HL-60/S4 (cell line): ENCODE measurements around the gene DPAGT1.
"Not testable (repeated sequence)": the region's sequence is repeated elsewhere in the genome, so short reads cannot be mapped to it uniquely, and the experiment has no call there.

Experiments used
- in situ Hi-C: fragments of 300-500 bp; cut with MboI; formaldehyde crosslinking; loops from 2 replicates; pipeline ENCODE4 v1.14.3; 2022; ENCODE audit warnings: low sequenced_read_pairs

DPAGT1 gene

DNA sequence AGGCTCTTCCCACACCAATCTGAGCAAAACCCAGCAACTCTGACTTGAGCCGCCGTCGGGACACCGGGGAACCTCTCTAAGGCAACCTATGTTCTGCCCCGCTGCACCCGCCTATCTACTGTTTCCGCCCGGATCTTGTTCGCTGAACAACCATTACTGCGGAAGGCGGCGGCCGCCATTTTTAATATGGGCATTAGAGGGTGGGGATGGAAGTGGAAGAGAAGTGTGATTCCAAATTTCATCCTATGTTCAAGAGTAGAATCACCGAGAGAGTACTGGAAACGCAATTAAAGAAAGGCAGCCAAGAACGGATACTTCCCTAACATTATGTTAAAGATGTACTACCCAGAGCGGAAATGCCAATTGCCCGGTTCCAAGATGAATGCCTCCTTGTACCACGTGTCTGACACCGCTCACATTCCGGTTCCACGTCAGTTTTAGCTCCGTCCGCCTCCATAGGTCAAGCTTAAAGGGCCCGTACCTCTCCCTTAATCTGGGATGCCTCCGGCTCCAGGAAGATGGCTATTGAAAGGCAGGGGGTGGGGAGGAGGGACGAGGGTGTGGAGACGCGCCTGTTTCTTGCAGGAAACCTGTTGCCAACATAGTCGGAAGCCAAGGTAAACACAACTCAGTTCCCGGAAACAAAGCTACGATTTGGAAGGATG lies at the start of gene DPAGT1:
Gene DPAGT1, minus strand, starts transcription at position 95 of the 665 bp plus-strand sequence. CDS start 198 bp downstream, outside the sequence.
- in situ Hi-C loops: no loop called here

- in situ Hi-C loops: no loop called here
Measured at GRCh38 chr11:119149786-119150275, 48.2 kb upstream of the DPAGT1 start.

DNA sequence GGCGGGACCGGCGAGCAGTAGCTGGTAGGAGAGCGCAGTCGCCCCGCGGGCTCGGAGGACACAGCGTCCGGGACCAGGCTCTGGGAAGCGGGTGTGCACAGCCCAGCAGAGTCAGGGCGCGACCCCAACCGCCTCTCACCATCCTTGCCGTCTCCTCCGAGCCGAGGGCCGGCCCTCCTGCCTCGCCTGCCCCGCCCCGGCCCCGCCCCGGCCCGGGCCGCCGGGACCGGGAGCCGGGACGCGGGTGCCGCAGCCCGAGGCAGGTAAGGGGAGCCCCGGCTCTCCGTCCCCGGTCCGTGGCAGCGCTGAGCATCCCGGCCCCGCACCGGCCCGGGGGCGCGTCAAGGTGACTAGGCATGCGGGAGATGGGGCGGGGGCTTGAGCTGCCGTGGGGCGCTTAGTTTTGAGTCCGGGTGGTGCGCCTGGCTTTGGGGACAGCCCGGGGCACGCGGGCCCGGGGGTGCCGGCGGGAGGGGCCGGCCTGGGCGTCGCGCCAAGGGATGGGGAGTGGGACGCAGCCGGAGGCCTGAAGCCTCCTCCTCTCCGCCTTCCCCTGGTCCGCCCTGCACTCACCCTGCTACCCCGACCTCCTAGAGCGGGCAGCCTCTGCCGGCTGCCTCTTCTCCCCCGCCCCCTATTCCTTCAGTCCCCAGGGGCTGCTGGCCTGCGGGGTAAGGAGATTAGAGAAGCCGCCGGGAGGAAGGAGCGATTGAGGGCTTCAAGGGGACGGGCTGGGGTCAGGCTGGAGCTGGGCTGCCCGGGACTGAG lies 47.5 kb upstream of the DPAGT1 start, which contains the start of gene ABCG4:
Gene ABCG4, plus strand, starts transcription at position 35 of the 768 bp plus-strand sequence. CDS start 914 bp downstream, outside the sequence.
- in situ Hi-C loops: no loop called here

DNA sequence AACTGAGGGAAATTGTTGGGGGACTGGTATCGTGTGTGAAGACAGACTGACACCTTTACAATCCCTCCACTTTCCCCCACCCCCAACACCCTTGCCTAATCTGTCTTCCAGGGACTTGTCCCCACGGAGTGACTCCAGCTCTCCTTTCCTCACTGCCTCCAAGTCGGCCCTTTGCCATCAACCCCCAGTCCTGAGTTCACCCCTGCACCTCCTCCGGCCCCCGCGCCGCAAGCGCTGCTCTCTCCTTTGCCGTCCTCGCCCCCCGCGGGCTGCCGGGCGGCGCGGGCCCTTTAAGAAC lies 47.0 kb upstream of the DPAGT1 start:
- in situ Hi-C loops: no loop called here

DNA sequence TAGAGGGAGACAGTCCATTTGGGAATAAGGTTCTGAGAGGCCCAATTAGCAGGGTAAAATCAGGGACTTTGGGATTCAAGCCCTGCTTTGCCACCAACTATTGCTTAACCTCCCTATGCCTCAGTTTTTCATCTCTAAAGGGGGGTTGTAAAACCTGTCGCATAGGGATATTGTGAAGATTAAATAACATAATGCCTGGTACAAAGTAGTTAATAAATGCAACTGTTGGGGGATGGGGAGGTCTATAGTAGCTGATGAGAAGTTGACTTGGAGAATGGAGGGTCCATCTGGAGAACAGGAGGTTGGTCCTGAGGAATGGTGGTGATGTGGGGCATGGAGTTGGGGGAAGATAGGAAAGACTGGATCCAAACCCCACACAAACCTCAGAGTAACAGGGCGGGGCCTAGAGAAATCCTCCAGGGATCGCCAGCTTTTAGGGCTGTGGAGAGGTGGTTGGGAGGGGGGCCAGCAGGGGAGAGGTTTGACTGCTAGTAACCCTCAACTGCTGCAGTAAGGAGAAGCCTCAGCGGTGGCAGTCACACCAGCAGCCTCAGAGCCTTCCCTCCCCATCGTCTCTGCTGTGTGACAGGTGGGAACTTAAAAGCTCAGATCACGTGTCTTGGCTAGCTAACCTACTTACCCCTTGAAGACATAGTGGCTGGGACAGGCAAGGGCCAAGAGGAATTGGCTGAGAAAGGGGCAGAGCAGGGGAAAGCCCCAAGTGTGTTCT lies 46.1 kb upstream of the DPAGT1 start:
- in situ Hi-C loops: no loop called here

- in situ Hi-C loops: no loop called here
Measured at GRCh38 chr11:119145551-119145950, 43.9 kb upstream of the DPAGT1 start.

GRCh38 chr11:119144825-119145486 lies 43.3 kb upstream of the DPAGT1 start:
- in situ Hi-C loops: no loop called here

DNA sequence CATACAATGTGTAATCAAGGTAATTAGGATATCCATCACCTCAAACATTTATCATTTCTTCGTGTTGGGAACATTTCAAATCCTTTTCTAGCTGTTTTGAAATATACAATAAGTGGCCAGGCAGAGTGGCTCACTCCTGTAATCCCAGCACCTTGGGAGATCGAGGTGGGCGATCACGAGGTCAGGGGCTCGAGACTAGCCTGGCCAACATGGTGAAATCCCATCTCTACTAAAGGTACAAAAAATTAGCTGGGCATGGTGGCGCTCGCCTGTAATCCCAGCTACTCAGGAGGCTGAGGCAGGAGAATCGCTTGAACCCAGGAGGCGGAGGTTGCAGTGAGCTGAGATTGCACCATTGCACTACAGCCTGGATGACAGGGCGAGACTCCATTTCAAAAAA lies 37.6 kb upstream of the DPAGT1 start:
- in situ Hi-C loops: not testable (repeated sequence)

DNA sequence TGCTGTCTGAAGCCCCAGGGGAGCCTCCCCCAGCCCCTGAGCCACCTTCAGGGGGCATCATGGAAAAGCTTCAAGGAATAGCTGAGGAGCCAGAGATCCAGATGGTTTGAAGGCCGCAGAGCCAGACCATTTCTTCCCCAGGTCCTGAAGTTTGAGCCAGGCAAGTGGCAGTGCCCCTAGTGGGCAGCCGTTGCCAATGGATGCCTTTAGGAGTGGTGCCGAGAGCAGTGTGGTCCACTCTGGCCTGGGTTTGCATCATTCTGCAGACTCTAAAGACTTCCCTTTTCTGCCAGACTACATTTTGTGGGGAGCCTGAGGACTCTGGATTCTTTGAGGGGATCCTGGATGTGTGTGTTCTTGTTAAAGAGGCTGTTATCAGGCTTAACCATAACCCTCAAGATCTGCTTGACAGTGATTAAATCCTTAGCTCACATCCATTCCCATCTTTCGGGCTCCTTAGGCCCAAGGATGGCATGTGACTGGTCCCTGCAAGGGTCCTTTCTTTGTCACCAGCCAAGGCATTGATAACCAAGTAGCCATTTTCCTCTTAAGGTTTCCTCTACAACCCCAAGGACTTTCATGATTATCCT lies 32.8 kb upstream of the DPAGT1 start:
- in situ Hi-C loops: no loop called here

DNA sequence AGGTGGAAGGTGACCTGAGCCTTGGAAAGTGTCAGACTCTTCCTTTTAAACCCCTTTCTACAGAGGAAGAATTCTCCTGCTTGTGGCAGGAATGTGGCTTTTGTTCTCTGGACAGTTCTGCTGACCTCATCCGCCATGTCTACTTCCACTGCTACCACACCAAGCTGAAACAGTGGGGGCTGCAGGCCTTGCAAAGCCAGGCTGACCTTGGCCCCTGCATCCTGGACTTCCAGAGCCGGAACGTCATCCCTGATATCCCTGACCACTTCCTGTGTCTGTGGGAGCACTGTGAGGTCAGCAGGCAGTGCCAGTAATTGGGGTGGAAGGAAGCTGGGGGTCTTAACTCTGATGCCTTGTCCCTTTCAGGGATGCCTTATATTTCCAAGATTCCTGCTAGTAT lies 29.0 kb upstream of the DPAGT1 start:
- in situ Hi-C loops: no loop called here

DNA sequence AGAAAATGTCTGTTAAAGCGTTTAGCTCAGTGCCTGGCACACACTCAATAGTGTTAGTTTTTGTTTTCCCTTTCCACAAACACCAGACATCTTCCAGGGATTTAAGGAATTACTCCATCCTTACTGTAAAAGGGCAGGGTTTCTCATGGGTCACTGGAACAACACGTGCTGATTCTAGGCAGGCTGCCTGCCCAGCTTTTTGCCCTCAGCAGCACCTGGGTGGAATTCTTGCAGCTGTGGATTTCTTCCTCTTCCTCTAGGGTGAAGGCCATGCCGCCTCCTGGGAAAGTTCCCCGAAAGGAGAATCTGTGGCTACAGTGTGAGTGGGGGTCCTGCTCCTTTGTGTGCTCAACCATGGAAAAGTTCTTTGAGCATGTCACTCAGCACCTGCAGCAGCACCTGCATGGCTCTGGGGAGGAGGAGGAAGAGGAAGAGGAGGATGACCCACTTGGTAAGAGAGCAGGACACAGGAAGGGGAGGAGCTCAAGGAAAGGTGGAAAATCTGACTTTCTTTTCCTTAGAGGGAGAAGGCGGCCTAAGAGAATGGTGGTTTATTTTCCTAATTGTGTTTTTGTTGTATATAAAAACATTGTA lies 25.1 kb upstream of the DPAGT1 start:
- in situ Hi-C loops: no loop called here

DNA sequence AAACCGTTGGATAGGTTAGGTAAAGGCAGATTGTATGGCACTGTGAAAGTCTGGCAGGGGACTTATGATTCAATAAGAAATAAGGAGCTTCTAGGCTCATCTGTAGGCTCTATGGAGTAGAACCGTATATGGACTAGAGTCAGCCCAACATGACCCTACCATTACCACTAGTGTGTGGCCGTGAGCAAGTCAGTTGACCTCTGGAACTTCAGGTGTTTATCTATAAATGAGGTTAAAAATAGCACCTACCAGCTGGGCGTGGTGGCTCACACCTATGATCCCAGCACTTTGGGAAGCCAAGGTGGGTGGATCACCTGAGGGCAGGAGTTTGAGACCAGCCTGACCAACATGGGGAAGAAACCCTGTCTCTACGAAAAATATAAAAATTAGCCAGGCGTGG lies 24.2 kb upstream of the DPAGT1 start:
- in situ Hi-C loops: no loop called here

GRCh38 chr11:119121811-119122124 lies 20.1 kb upstream of the DPAGT1 start:
- in situ Hi-C loops: no loop called here

GRCh38 chr11:119121008-119121810 lies 19.6 kb upstream of the DPAGT1 start, which contains the start of gene HINFP:
Gene HINFP, plus strand, starts transcription at chr11:119121580. Its CDS starts 5,365 bp downstream, at chr11:119126945.
- in situ Hi-C loops: no loop called here

- in situ Hi-C loops: no loop called here
Measured at GRCh38 chr11:119120639-119121007, 19.0 kb upstream of the DPAGT1 start.

DNA sequence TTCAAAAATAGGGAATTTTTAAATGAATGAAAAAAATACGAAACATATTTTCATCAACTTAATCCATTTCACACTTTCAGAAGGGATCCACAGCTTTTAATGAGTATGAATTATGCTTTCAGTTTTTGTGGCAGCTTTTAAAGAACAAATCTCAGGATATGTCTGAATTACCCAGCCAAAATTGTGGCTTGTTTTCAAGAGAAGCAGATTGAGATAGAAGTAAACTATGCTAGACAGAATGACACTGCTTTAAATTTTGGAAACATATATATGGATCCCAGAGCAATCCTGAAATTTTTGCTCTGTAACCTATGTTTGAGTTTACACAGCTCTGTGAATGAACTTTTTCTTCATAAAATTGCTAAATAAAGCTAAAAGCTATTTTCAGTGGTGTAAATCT lies 17.3 kb upstream of the DPAGT1 start:
- in situ Hi-C loops: no loop called here

DNA sequence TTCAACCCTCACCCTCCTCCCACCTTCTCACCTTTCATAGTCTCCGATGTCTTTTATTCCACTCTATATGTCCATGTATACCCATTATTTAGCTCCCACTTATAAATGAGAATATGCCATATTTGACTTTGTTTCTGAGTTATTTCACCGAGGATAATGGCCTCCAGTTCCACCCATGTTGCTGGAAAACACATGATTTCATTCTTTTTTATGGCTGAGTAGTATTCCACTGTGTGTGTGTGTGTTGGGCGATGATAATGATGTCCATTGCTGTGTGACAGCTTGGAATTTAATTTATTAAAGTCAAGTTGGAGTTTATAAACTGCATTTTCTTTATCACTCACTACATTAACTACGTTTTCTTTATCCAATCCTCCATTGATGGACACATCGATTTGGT lies 16.6 kb upstream of the DPAGT1 start:
- in situ Hi-C loops: no loop called here

DNA sequence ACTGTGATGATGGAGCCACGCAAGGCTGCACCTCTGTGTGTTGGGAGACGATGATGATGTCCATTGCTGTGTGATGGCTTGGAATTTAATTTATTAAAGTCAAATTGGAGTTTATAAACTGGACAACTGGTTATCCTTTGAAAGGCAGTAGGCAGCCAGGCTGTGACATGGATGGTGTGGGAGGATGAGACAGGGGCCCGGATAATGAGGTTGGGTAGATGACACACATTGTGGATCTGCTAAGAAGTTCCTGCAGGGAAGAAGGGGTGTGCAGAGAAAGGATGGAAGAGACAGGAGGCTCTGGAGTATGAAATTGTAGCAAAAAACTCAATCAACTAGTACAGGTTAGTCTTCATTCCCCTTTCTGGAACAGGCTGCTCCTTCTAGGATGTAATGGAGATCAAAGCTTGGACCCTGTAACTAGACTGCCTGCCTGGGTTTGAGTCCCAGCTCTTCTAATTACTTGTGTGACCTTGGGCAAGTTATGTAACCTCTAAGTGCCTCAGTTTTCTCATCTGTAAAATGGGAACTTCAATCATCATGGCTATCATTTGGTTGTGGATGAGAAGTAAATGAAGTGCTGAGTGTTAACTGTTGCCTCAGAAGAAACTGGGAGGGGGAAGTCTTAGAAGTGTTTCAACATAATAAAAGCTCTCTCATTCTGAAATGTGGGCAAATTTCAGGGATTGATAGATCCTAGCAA lies 15.5 kb upstream of the DPAGT1 start:
- in situ Hi-C loops: no loop called here

GRCh38 chr11:119116601-119117000 lies 14.9 kb upstream of the DPAGT1 start:
- in situ Hi-C loops: no loop called here
